GM12872 (cell line): ENCODE data around the gene UBE2G2.

Source experiments
- CTCF ChIP-seq: IDR thresholded peaks from 3 replicates; pipeline ENCODE4 v1.5.1; 2011; ENCODE audit warnings: low read depth, mild to moderate bottlenecking, low read length, moderate library complexity; ENCODE audit not compliant: insufficient read depth

UBE2G2 gene

GRCh38 chr21:44810779-44811178 is 9.2 kb upstream of the UBE2G2 start:
- TF ChIP-seq CTCF = no peak

- TF ChIP-seq CTCF = no peak
Observed at GRCh38 chr21:44805859-44806258, 4.2 kb upstream of the UBE2G2 start.

- TF ChIP-seq CTCF = no peak
Observed at GRCh38 chr21:44805226-44805625, 3.6 kb upstream of the UBE2G2 start.

GRCh38 chr21:44804762-44805161 is 3.1 kb upstream of the UBE2G2 start:
- no peak for TF ChIP-seq CTCF

GRCh38 chr21:44803651-44804050 is 2.0 kb upstream of the UBE2G2 start:
- TF ChIP-seq CTCF = no peak

- peak; percentile 33; the same call in 2 of the 3 replicates for TF ChIP-seq CTCF
Observed at GRCh38 chr21:44802396-44803153, 955 bp upstream of the UBE2G2 start.

- peak; percentile 54 for TF ChIP-seq CTCF
Observed at GRCh38 chr21:44800971-44801467, 601 bp downstream of the UBE2G2 start.
